HEK293T (cell line): ENCODE measurements around the gene RAD23A.
"Not testable (repeated sequence)": the region's sequence is repeated elsewhere in the genome, so short reads cannot be mapped to it uniquely, and the experiment has no call there.

Source experiments
- CTCF ChIA-PET: fragments of 350-600 bp; formaldehyde crosslinking; extraction: SDS; loops from one replicate; lab custom pipeline; 2021; ENCODE audit warnings: antibody characterized with exemption, inconsistent platforms; lab: Yijun Ruan, JAX
- POLR2A ChIA-PET: fragments of 350-600 bp; formaldehyde crosslinking; extraction: SDS; loops from one replicate; lab custom pipeline; 2020; ENCODE audit warnings: antibody characterized with exemption, inconsistent platforms; lab: Yijun Ruan, JAX
- DNase-seq: peaks from one replicate; pipeline ENCODE4 v3.0.0; 2012; ENCODE audit warnings: mixed read lengths; ENCODE audit errors: extremely low spot score
- ARNT ChIP-seq: fragments of 450-650 bp; IDR thresholded peaks from 2 replicates; pipeline ENCODE4 v1.6.1; 2017; ENCODE audit warnings: mild to moderate bottlenecking
- BHLHE40 ChIP-seq: fragments of 450-650 bp; IDR thresholded peaks from 2 replicates; pipeline ENCODE4 v1.6.1; 2016; ENCODE audit warnings: mild to moderate bottlenecking, moderate library complexity, borderline replicate concordance
- CTBP1 ChIP-seq: fragments of 450-650 bp; IDR thresholded peaks from 2 replicates; pipeline ENCODE4 v1.6.1; 2016; ENCODE audit warnings: borderline replicate concordance
- ELF4 ChIP-seq: fragments of 450-650 bp; IDR thresholded peaks from 2 replicates; pipeline ENCODE4 v1.6.1; 2017; ENCODE audit warnings: antibody characterized with exemption
- FOXA1 ChIP-seq: fragments of 450-650 bp; IDR thresholded peaks from 2 replicates; pipeline ENCODE4 v1.6.1; 2016; ENCODE audit warnings: mild to moderate bottlenecking
- FOXK2 ChIP-seq: fragments of 450-650 bp; IDR thresholded peaks from 2 replicates; pipeline ENCODE4 v1.6.1; 2016; ENCODE audit warnings: mild to moderate bottlenecking
- FOXM1 ChIP-seq: fragments of 450-650 bp; IDR thresholded peaks from 2 replicates; pipeline ENCODE4 v1.6.1; 2017; ENCODE audit warnings: mild to moderate bottlenecking, borderline replicate concordance
- HDGF ChIP-seq: fragments of 450-650 bp; IDR thresholded peaks from 2 replicates; pipeline ENCODE4 v1.6.1; 2017; ENCODE audit warnings: antibody characterized with exemption, borderline replicate concordance
- L3MBTL2 ChIP-seq: fragments of 450-650 bp; conservative IDR thresholded peaks from 2 replicates; pipeline ENCODE4 v1.6.1; 2016; ENCODE audit warnings: mild to moderate bottlenecking
- LEF1 ChIP-seq: fragments of 450-650 bp; IDR thresholded peaks from 2 replicates; pipeline ENCODE4 v1.6.1; 2017; ENCODE audit warnings: mild to moderate bottlenecking, borderline replicate concordance
- NFRKB ChIP-seq: fragments of 450-650 bp; IDR thresholded peaks from 2 replicates; pipeline ENCODE4 v1.6.1; 2016; ENCODE audit warnings: mild to moderate bottlenecking, moderate library complexity
- PKNOX1 ChIP-seq: fragments of 450-650 bp; IDR thresholded peaks from 2 replicates; pipeline ENCODE4 v1.6.1; 2016
- SP1 ChIP-seq: fragments of 450-650 bp; IDR thresholded peaks from 2 replicates; pipeline ENCODE4 v1.6.1; 2017
- SUZ12 ChIP-seq: fragments of 450-650 bp; IDR thresholded peaks from 2 replicates; pipeline ENCODE4 v1.6.1; 2016; ENCODE audit warnings: mild to moderate bottlenecking
- TARDBP ChIP-seq: fragments of 450-650 bp; IDR thresholded peaks from 2 replicates; pipeline ENCODE4 v1.6.1; 2016
- ZNF384 ChIP-seq: fragments of 450-650 bp; IDR thresholded peaks from 2 replicates; pipeline ENCODE4 v1.6.1; 2016

Gene RAD23A

DNA sequence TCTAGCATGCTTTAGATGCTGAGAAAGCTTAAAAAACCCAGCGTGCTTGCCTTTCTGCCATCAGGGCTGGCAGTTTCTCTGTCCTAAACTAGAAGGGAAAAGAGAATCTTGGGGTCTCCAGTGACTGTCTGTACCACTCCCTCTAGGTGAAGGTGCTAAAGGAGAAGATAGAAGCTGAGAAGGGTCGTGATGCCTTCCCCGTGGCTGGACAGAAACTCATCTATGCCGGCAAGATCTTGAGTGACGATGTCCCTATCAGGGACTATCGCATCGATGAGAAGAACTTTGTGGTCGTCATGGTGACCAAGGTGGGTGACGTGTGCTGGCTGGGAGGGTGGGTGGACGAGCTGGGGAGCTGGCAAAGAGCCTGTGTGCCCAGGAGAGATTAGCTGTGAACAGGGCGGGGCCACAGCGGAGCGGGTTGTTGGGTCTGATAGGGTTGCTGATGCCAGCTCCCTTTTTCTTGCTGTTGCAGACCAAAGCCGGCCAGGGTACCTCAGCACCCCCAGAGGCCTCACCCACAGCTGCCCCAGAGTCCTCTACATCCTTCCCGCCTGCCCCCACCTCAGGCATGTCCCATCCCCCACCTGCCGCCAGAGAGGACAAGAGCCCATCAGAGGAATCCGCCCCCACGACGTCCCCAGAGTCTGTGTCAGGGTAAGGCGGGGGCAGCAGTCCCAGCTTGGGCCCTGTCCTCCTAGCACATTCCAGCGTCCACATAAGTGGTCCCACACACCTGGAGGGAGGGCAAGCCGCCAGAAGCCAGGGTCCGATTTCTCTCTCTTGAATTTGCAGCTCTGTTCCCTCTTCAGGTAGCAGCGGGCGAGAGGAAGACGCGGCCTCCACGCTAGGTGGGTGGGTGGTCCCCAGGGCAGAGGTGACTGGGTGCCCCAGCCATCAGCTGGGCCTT, 2.3 kb downstream of the RAD23A start:
- DNase-seq, result no peak
- TF ChIP-seq ZNF384 (no peak), L3MBTL2 (no peak), PKNOX1 (no peak), FOXK2 (no peak), SUZ12 (no peak)
- POLR2A ChIA-PET, result interaction anchor here (0.7 to 1.4 kb wide), 2 partner anchors 8 to 18 kb away, joined by 3 to 5 read pairs; no protein-coding TSS in a partner anchor
- CTCF ChIA-PET, result no interaction called here

GRCh38 chr19:12948612-12949362, 3.1 kb downstream of the RAD23A start:
- POLR2A ChIA-PET, result interaction anchor here (1.4 kb wide), 1 partner anchor 7 kb away, joined by 5 read pairs; no protein-coding TSS in a partner anchor
- TF ChIP-seq PKNOX1 (no peak), SP1 (no peak), FOXK2 (no peak)
- DNase-seq, result no peak
- CTCF ChIA-PET, result no interaction called here

DNA sequence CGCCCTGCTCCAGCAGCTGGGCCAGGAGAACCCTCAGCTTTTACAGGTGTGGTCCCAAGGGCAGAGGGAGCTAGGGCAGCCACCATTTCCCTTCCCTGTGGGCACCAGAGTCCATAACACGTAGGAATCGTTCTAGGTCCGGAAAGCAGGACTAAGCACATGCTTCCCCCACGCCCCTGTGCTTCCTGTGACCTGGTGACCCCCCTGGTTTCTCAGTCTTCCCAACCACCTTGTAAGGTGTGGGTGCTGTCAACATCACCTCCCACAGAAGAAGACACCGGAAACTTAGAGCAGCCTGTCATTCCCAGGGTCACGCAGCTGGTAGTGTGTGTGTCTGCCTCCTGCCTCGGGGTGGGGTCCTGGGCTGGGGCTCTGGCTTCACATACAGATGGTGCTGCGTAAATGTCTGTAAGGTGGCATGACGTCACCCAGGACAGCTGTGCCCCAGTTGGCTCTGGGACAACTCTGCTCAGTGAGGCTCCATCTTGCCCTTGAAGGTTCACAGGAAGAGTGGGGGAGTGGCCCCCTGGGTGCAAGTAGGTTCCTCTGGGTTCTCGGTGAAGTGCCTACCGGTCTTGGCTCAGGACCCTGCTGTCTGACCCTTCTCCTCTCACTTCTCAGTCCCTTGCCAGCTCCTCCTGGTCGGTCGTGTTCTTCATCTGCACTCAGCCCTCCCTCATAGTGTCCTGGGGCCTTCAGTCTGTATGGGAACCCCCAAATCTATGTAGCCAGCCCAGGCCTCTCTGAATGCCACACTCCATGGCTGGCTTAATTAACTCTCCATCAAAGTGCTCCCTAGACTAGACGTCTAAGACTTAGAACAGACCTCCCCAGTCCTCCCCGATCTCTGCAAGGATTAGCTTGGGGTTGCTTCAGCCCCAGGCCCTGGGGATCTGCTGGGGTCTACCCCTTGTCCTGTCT, 4.0 kb downstream of the RAD23A start:
- ChIA-PET POLR2A (no interaction called here), CTCF (no interaction called here)
- TF ChIP-seq TARDBP (no peak), ELF4 (no peak)
- no peak for DNase-seq

- CTCF ChIA-PET, result interaction anchor here (0.7 to 1.7 kb wide), 3 partner anchors 13 to 82 kb away, joined by 3 to 6 read pairs (median 3); no protein-coding TSS in a partner anchor
- POLR2A ChIA-PET, DNase-seq: not testable (repeated sequence)
Observed at GRCh38 chr19:12952050-12952449, 6.4 kb downstream of the RAD23A start.

DNA sequence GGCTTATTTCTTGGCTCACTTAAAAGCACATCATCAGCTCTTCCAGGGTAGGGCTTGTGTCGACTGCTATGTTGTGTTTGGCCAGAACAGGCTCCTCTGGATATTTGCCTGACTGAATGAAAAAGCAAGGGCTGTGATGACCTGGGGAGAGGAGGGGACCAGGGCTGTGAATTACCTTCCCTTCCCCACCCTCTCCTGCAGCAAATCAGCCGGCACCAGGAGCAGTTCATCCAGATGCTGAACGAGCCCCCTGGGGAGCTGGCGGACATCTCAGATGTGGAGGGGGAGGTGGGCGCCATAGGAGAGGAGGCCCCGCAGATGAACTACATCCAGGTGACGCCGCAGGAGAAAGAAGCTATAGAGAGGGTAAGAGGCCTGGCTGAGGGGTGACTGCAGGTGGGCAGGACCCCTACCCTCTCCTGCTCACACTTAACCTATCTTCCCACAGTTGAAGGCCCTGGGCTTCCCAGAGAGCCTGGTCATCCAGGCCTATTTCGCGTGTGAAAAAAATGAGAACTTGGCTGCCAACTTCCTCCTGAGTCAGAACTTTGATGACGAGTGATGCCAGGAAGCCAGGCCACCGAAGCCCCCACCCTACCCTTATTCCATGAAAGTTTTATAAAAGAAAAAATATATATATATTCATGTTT, 7.0 kb downstream of the RAD23A start:
- ChIA-PET CTCF (interaction anchor here (0.7 to 1.2 kb wide), 2 partner anchors 54 to 81 kb away, joined by 3 read pairs; no protein-coding TSS in a partner anchor), POLR2A (interaction anchor here (1.1 to 2.2 kb wide), 4 partner anchors 15 to 200 kb away, joined by 3 to 11 read pairs (median 4); partner anchors contain the start of genes CALR, FARSA and GCDH)
- DNase-seq, result no peak
- no peak for TF ChIP-seq HDGF
- TF ChIP-seq TARDBP, result no peak
- TF ChIP-seq FOXK2, result no peak
- no peak for TF ChIP-seq PKNOX1
- no peak for TF ChIP-seq CTBP1
- TF ChIP-seq SUZ12, result no peak
- no peak for TF ChIP-seq FOXM1
- TF ChIP-seq L3MBTL2, result no peak
- no peak for TF ChIP-seq FOXA1
- no peak for TF ChIP-seq BHLHE40
- TF ChIP-seq NFRKB, result no peak

- CTCF ChIA-PET, result interaction anchor here (1.2 to 4.0 kb wide), 2 partner anchors 12 to 80 kb away, joined by 3 to 21 read pairs; no protein-coding TSS in a partner anchor
- no peak for DNase-seq
- TF ChIP-seq SP1, result no peak
- TF ChIP-seq ARNT, result no peak
- no peak for TF ChIP-seq PKNOX1
- no peak for TF ChIP-seq BHLHE40
- TF ChIP-seq TARDBP, result no peak
- no peak for TF ChIP-seq HDGF
- no peak for TF ChIP-seq SUZ12
- no peak for TF ChIP-seq CTBP1
- TF ChIP-seq ZNF384, result no peak
- TF ChIP-seq L3MBTL2, result no peak
- no peak for TF ChIP-seq FOXA1
- TF ChIP-seq LEF1, result no peak
- no peak for TF ChIP-seq FOXK2
- no peak for TF ChIP-seq FOXM1
- TF ChIP-seq NFRKB, result no peak
- no peak for TF ChIP-seq ELF4
- POLR2A ChIA-PET, result interaction anchor here (1.1 to 2.2 kb wide), 4 partner anchors 16 to 200 kb away, joined by 3 to 11 read pairs (median 4); partner anchors contain the start of genes CALR, FARSA and GCDH
Observed at GRCh38 chr19:12953138-12953798, 7.6 kb downstream of the RAD23A start.
